ENCODE data around the gene WDR17. TPM values are rescaled to one million over a fixed set of nuclear protein-coding genes. Genes with fewer than 3 reads are reported as not detected.

WDR17 gene
- total and polyA plus RNA-seq, 7 donors = 0.63 to 11.0 (median 5.8) TPM; not detected in 2

GRCh38 chr4:176198316-176198903, 132.8 kb downstream of the WDR17 start:
- H3K36me3 ChIP-seq = no peaks in the 10 kb centered on the region
- H3K4me1 ChIP-seq = peaks cover 0 to 10% (median 6%) of the 10 kb centered on the region in 4 donors
- peak; percentile 30 for DNase-seq
- H3K27me3 ChIP-seq = no peaks in the 10 kb centered on the region
- no peak overlapping the region for H3K27ac ChIP-seq
- no peaks in the 10 kb centered on the region for H3K9me3 ChIP-seq
- H3K4me3 ChIP-seq = no peak overlapping the region
- intact Hi-C loops (cut with DNase I) = loop anchor here (5.0 to 10.0 kb wide), 2 partner anchors 76 to 119 kb away; partner anchors contain the start of gene SPCS3
- TF ChIP-seq POLR2A (IDR thresholded peaks at IDR 0.05) (no peak), CTCF (IDR thresholded peaks at IDR 0.05) (no peak), POLR2AphosphoS5 (IDR thresholded peaks at IDR 0.05) (no peak), EP300 (IDR thresholded peaks at IDR 0.05) (no peak)
- 19 to 72% methylated on average over 8 of the region's 8 CpGs for WGBS, 2 donors

DNA sequence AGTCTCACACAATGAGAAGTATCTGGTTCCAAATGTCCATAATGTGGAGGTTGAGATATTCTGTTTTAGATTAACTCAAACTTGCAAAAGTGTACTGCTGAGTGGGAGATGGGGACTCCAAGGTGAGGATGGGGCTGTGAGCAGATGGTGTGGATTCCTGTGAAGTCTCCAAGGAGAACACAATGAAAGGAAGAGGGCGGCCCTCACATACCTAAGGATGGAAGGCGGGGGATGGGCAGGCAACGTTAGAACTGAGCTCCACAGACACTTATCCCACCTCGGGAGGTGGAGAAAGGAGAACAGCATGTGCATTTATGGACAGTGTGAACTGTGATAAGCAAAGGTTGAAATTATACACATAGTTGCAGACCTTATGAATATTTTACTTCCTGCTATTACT, 139.7 kb downstream of the WDR17 start:
- 61 to 70% methylated on average over 4 of the region's 4 CpGs for WGBS, 2 donors
- H3K36me3 ChIP-seq = no peaks in the 10 kb centered on the region
- H3K9me3 ChIP-seq = no peaks in the 10 kb centered on the region
- H3K4me1 ChIP-seq = peaks cover 0 to 4% (median 0%) of the 10 kb centered on the region in 4 donors
- H3K4me3 ChIP-seq = no peak overlapping the region
- H3K27ac ChIP-seq = no peak overlapping the region
- TF ChIP-seq EP300 (IDR thresholded peaks at IDR 0.05) (no peak), POLR2A (IDR thresholded peaks at IDR 0.05) (no peak), CTCF (IDR thresholded peaks at IDR 0.05) (no peak)
- H3K27me3 ChIP-seq = no peaks in the 10 kb centered on the region
- DNase-seq = no peak
- intact Hi-C loops (cut with DNase I) = no loop called here

DNA sequence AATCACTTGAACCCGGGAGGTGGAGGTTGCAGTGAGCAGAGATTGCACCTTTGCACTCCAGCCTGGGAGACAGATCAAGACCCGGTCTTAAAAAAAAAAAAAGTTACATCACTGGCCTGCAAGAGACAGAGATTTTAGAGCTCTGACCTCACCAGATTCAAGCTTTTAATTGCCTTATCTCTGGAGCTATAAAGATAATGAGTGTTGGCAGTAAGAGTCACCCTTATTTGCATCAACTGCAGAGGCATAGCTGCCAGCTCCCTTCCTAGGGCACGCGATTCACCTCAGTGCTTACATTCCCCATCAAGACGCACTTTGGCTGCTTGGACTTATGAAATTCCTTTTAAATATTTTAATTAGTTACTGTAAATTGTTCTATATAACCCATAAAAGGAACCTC, 142.2 kb downstream of the WDR17 start:
- intact Hi-C loops (cut with DNase I) = no loop called here
- TF ChIP-seq CTCF (IDR thresholded peaks at IDR 0.05) (no peak), POLR2AphosphoS5 (IDR thresholded peaks at IDR 0.05) (no peak), POLR2A (IDR thresholded peaks at IDR 0.05) (no peak), EP300 (IDR thresholded peaks at IDR 0.05) (no peak)
- H3K4me3 ChIP-seq = no peak overlapping the region
- H3K36me3 ChIP-seq = no peaks in the 10 kb centered on the region
- 15 to 71% methylated on average over 5 of the region's 5 CpGs for WGBS, 2 donors
- DNase-seq = no peak
- no peaks in the 10 kb centered on the region for H3K27me3 ChIP-seq
- peaks cover 0 to 4% (median 0%) of the 10 kb centered on the region in 4 donors for H3K4me1 ChIP-seq
- no peak overlapping the region for H3K27ac ChIP-seq
- no peaks in the 10 kb centered on the region for H3K9me3 ChIP-seq

DNA sequence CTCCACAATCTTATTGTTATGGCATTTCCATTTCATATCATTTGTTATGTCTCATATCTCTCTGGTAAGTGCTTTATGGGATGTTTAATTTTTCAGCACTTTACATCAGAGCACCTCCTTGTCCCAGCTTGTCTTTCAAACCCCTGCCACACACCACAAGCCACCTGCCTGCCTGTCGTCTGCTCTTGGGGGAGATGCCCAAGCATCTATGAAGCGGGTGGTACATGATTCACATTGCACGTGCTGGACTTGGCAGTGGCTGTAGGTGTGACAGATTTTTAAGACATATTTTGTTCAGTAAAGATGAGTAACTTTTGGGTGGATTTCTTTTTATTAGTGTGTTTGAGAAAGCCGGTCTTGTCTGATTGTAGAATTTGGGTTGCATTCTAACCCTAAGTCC, 143.9 kb downstream of the WDR17 start:
- Histone ChIP-seq H3K27me3 (no peaks in the 10 kb centered on the region), H3K4me3 (no peak overlapping the region), H3K36me3 (no peaks in the 10 kb centered on the region), H3K9me3 (no peaks in the 10 kb centered on the region), H3K27ac (no peak overlapping the region), H3K4me1 (peaks cover 0 to 12% (median 2%) of the 10 kb centered on the region in 4 donors)
- intact Hi-C loops (cut with DNase I) = no loop called here
- TF ChIP-seq CTCF (IDR thresholded peaks at IDR 0.05) = no peak
- no peak for TF ChIP-seq EP300 (IDR thresholded peaks at IDR 0.05)
- no peak for TF ChIP-seq POLR2A (IDR thresholded peaks at IDR 0.05)
- TF ChIP-seq POLR2AphosphoS5 (IDR thresholded peaks at IDR 0.05) = no peak
- 93 to 94% methylated on average over 4 of the region's 4 CpGs for WGBS, 2 donors
- no peak for DNase-seq

DNA sequence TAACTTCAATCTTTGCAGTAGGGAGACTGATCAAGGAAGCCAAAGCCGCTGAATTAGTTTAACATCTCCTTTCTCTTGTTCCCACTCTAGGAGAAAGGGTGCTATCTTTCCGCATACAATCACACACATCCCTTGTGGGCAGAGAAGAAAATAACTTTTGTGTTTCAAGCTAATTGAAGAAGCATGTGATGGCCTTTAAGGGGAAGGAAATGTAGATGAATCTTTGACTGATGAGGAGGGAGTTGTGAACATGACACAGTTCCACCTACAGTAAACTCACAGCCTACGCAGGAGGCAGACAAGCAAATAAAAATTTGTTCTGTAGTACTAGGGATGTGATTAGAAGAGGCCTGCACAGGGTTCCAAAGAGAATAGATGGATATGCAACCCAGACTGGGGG, 144.5 kb downstream of the WDR17 start:
- TF ChIP-seq POLR2AphosphoS5 (IDR thresholded peaks at IDR 0.05) = no peak
- no peak for TF ChIP-seq POLR2A (IDR thresholded peaks at IDR 0.05)
- TF ChIP-seq CTCF (IDR thresholded peaks at IDR 0.05) = no peak
- TF ChIP-seq EP300 (IDR thresholded peaks at IDR 0.05) = no peak
- Histone ChIP-seq H3K4me1 (peaks cover 0 to 14% (median 2%) of the 10 kb centered on the region in 4 donors), H3K27me3 (no peaks in the 10 kb centered on the region), H3K9me3 (no peaks in the 10 kb centered on the region), H3K27ac (no peak overlapping the region), H3K4me3 (no peak overlapping the region), H3K36me3 (no peaks in the 10 kb centered on the region)
- WGBS, 2 donors = 88 to 94% methylated on average over 3 of the region's 3 CpGs
- intact Hi-C loops (cut with DNase I) = no loop called here
- DNase-seq = no peak
